SJSA1 (cell line): Measurements from ENCODE around the gene ABCG1. TPM values are rescaled to one million over a fixed set of nuclear protein-coding genes. Genes with fewer than 3 reads are reported as not detected.
"Not testable (repeated sequence)": the region's sequence is repeated elsewhere in the genome, so short reads cannot be mapped to it uniquely, and the experiment has no call there.

ENCODE experiments used
- DNase-seq, 2 experiments: peaks; one replicate each; pipeline ENCODE4 v3.0.0-alpha.2; 2015 to 2020; ENCODE audit warnings: low spot score in 2 of 2, low read depth in 1 of 2
- H3K27ac ChIP-seq: fragments of 250-450 bp; sonication (Bioruptor Pico); 2 replicates; pipeline ENCODE4 v1.5.1; 2020; ENCODE audit warnings: mild to moderate bottlenecking, moderate library complexity
- H3K27me3 ChIP-seq: fragments of 250-450 bp; sonication (Bioruptor Pico); replicated peaks from 2 replicates; pipeline ENCODE4 v1.5.1; 2020; ENCODE audit warnings: mild to moderate bottlenecking, moderate library complexity
- H3K36me3 ChIP-seq: fragments of 250-450 bp; sonication (Bioruptor Pico); 2 replicates; pipeline ENCODE4 v1.5.1; 2020; ENCODE audit warnings: mild to moderate bottlenecking
- H3K4me1 ChIP-seq: fragments of 250-450 bp; sonication (Bioruptor Pico); replicated peaks from 2 replicates; pipeline ENCODE4 v1.6.1; 2021; ENCODE audit warnings: mild to moderate bottlenecking
- H3K4me3 ChIP-seq: fragments of 250-450 bp; sonication (Bioruptor Pico); 2 replicates; pipeline ENCODE4 v1.5.1; 2020; ENCODE audit warnings: mild to moderate bottlenecking
- H3K9me3 ChIP-seq: fragments of 250-450 bp; sonication (Bioruptor Pico); replicated peaks from 2 replicates; pipeline ENCODE4 v1.5.1; 2020; ENCODE audit warnings: mild to moderate bottlenecking
- total RNA-seq: library from RNA; depleted of rRNA; stranded (reverse); fragments of >200 nt; shearing (Covaris generic); gene quantifications from 2 replicates; pipeline ENCODE4 v1.2.3, GENCODE V29; 2014; rRNA removed

ABCG1 gene
- total RNA-seq: 4.5 and 11.5 TPM in 2 replicates

DNA sequence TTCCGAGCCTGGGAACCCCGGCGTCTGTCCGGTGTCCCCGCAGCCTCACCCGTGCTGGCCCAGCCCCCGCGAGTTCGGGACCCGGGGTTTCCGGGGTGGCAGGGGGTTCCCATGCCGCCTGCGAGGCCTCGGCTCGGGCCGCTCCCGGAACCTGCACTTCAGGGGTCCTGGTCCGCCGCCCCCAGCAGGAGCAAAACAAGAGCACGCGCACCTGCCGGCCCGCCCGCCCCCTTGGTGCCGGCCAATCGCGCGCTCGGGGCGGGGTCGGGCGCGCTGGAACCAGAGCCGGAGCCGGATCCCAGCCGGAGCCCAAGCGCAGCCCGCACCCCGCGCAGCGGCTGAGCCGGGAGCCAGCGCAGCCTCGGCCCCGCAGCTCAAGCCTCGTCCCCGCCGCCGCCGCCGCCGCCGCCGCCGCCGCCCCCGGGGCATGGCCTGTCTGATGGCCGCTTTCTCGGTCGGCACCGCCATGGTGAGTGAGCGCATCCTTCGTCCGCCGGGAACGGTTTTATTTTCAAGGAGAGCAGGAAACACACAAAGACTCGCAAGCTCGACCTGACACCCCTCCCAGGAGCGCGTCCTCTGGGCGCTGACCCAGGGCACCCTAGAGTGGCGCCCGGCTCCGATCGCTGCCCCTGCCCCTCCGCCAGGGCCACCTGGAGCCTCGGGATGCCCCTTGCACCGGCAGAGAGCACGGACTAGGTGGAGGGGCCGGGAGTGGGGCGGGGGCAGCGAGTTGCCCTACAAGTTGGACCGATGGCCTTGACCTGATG lies at the start of gene ABCG1:
Gene ABCG1 (plus strand): TSS at position 305 of the 770 bp plus-strand sequence. CDS start 123 bp downstream, at position 428.
- Histone ChIP-seq H3K27me3 (no peaks in the 10 kb centered on the region; the same call in 1 of the 2 replicates), H3K27ac (no peak within 1 kb of the TSS), H3K4me3 (peak within 1 kb of the TSS; percentile 53), H3K9me3 (no peaks in the 10 kb centered on the region), H3K4me1 (peaks cover 42% of the 10 kb centered on the region), H3K36me3 (no peaks in the 10 kb centered on the region; the same call in 1 of the 2 replicates)
- DNase-seq: no peak

DNA sequence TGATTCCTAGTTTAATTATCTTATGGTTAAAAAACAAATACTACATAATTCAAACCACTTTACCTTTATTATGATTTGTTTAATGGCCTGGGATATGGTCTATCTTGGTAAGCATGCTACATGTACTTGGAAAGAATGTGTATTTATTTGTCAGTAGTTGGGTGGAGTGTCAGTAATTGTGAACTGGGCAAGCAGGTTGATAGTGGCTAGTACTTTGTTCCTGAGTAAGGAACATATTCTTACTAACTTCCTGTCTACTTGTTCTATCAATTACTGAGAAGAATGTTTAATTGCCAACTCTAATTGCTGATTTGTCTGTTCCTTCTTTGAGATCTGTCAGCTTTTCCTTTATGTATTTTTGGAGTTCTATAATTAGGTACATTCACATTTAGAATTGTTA lies 49.2 kb upstream of the ABCG1 start:
- Histone ChIP-seq H3K27me3 (no peaks in the 10 kb centered on the region), H3K4me1 (peaks cover 11% of the 10 kb centered on the region), H3K4me3 (no peak overlapping the region), H3K9me3 (no peaks in the 10 kb centered on the region), H3K27ac (no peak overlapping the region), H3K36me3 (no peaks in the 10 kb centered on the region)
- DNase-seq: no peak

DNA sequence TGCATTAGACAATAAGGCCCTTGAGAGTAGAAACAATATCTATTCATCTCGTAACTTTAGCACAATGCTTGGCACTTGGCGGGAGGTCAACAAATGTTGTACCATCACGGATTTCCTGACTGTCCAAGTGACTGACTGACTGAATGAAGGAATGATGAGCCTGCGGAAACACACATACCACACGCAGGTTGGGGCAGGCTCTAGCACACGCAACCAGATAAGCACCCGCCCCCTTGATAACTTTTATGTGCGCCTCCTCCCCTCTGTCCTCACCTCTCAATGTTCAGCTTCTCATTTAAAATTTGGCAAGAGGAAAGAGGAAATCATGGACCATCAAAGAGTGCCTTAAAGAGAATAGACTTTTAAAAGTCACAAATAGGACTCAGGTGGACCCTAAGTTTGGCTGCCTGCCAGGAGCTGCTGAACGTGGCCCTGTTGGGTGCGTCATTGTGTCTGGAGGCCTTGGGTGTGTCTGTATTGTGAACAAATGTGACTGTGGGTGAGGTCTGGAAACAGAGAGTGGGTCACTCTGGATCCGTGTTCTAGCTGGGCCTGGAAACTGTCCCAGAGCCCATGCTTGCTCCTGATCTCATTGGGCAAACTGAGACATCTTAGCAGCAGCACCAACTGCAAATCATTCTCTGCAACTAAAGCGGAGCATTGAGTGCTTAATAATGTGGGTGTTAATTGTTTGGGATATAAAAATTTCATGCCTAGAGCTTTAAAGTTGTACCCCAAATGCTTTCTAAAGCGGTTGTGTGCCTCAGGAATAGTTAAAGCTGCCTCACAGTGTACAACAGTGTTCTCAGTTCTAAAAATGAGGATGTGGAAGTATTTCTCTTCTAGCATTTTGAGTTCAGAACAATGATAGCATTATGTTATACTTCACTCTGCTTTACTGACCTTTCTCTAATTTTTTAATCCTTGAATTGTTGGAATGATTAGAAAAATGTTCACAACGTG lies 47.6 kb upstream of the ABCG1 start:
- peaks cover 11% of the 10 kb centered on the region for H3K4me1 ChIP-seq
- peak in 1 of 2 experiments; percentile 49 for DNase-seq
- no peak overlapping the region for H3K4me3 ChIP-seq
- H3K9me3 ChIP-seq: no peaks in the 10 kb centered on the region
- no peaks in the 10 kb centered on the region for H3K36me3 ChIP-seq
- H3K27ac ChIP-seq: no peak overlapping the region
- no peaks in the 10 kb centered on the region for H3K27me3 ChIP-seq

DNA sequence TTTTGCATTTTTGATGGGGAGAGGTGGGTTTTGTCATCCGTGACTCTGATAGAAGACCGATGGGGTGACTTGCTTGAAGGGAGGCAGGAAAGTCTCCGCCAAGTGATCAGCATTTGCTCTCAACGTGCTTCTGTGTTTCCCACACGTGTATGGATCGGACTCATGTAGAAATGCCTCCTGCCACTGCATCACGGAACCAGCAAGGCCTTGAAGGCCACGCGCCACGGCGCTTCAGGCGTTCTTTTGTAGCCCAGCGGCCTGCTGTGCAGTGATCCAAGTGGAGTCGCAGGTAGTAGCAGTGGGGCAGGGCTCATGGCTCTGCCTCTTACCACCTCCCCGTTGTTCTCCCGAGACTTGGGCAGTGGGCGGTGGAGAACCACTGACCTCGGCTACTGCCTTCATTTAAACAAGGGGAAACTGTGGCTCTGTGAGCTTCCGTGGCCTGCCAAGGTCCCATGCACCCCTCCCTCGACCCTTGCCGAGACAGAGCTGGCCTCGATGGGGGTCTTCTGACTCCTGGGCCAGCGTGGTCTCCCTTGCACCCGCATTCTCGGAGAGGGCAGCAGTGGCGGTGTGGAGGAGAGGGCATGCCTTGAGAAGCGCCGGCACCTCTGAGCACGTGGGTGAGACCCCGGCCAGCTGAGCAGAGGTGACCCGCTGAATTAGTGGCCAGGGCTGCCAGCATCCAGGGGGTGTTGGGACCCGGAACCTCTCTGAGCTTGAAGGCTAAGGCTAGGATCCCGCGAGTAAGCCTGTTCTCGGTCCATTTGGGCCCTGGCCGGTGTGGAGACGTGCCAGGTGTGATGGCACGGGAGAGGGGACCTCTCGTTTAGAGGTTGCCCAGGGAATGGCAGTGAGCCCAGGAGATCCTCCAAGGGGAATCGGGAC lies 46.1 kb upstream of the ABCG1 start:
- H3K4me1 ChIP-seq: peaks cover 11% of the 10 kb centered on the region
- H3K4me3 ChIP-seq: no peak overlapping the region
- no peaks in the 10 kb centered on the region for H3K27me3 ChIP-seq
- H3K36me3 ChIP-seq: no peaks in the 10 kb centered on the region
- DNase-seq: no peak
- H3K27ac ChIP-seq: no peak overlapping the region
- H3K9me3 ChIP-seq: no peaks in the 10 kb centered on the region

DNA sequence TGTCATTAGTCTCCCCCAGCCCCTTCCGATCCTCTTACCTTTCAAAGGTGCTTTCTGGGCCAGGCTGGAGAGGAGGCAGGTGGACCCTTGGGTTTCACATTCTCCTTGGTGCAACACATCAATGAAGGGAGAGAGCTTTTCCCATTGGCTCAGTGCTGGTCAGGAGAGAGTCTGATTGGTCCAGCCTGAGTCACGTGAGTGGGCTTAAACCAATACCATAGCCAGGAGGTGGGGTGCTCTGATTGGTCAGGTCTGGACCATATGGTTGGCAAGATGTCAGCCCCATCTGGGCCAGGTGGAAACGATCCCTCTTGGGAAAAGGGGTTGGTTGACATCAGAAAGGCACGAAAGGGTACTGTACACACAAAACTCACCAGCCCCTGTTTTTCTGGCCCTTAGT lies 44.8 kb upstream of the ABCG1 start:
- Histone ChIP-seq H3K36me3 (no peaks in the 10 kb centered on the region), H3K27me3 (no peaks in the 10 kb centered on the region), H3K9me3 (no peaks in the 10 kb centered on the region), H3K27ac (no peak overlapping the region), H3K4me1 (peaks cover 11% of the 10 kb centered on the region), H3K4me3 (no peak overlapping the region)
- no peak for DNase-seq

DNA sequence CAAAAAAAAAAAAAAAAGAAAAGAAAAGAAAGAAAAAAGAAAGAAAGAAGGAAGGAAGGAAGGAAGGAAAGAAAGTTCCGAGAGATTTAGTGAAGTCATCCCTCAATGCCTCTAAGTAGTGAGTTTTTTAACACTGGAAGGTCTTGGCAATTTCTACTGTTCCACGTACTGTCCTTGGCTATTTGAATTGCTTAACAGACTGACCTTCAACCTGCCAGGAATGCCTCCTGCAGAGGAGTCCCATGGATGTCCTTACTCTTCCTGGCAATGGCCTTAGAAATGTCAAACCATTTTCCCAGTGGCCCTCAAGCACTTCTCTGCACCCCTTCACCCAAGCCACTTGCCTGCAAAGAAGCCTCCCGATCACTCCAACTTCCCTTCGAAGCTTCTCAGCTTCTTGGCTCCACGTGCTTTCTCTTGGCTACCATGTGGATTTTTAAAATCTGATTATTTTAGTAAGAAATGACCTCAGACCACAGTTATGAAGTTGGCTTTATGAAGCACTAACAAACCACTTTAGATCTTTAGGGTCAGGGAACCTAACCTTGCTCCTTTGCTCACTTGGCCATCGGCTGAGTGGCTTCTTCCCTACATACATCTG lies 43.7 kb upstream of the ABCG1 start:
- Histone ChIP-seq H3K9me3 (no peaks in the 10 kb centered on the region), H3K4me1 (peaks cover 11% of the 10 kb centered on the region), H3K36me3 (no peaks in the 10 kb centered on the region), H3K27me3 (no peaks in the 10 kb centered on the region), H3K4me3 (no peak overlapping the region), H3K27ac (no peak overlapping the region)
- DNase-seq: no peak

DNA sequence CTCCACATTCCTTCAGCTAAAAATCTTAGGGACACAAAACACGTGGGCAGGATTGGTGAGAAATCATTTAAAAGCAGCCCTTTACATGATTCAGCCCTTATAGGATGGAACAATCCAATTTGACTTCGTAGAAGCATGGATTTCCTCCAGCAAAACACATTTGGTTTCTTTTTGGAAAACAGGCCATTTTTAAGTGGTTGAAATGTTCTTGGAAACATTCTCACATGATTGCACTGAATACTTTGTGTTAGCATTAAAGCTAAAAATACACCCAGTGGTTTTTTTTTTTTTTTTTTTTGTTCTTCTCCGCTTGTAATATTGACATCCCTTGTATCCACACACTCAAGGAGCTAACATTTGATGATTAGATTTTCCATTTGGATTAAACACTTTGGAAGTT lies 42.1 kb upstream of the ABCG1 start:
- no peak overlapping the region for H3K4me3 ChIP-seq
- no peaks in the 10 kb centered on the region for H3K27me3 ChIP-seq

DNA sequence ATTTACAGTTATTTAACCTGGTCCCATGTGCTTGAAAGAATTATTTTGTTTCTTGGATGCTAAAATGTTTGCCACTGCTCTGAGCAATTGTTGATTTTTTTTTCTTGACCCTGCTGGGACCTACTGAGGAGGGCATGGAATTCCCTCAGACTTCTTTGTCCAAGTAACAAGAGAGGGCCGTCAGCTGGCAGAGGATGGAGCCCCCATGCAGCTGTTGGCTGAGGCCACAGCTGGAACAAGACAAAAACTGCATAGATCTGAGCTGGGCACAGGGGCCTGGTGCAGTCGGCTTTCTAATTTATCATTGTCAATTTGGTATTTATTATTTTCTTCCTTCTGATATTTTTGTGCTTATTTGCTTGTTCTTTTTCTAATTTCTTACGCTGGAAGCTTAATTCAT lies 39.6 kb upstream of the ABCG1 start:
- no peak overlapping the region for H3K27ac ChIP-seq
- no peaks in the 10 kb centered on the region for H3K4me1 ChIP-seq
- no peaks in the 10 kb centered on the region for H3K9me3 ChIP-seq
- no peak overlapping the region for H3K4me3 ChIP-seq
- H3K36me3 ChIP-seq: no peaks in the 10 kb centered on the region
- no peak for DNase-seq
- no peaks in the 10 kb centered on the region for H3K27me3 ChIP-seq

More for the DNA sequence above, 42.1 kb upstream of the ABCG1 start:
- DNase-seq: no peak
- H3K9me3 ChIP-seq: no peaks in the 10 kb centered on the region
- H3K36me3 ChIP-seq: no peaks in the 10 kb centered on the region
- H3K27ac ChIP-seq: no peak overlapping the region
- no peaks in the 10 kb centered on the region for H3K4me1 ChIP-seq

DNA sequence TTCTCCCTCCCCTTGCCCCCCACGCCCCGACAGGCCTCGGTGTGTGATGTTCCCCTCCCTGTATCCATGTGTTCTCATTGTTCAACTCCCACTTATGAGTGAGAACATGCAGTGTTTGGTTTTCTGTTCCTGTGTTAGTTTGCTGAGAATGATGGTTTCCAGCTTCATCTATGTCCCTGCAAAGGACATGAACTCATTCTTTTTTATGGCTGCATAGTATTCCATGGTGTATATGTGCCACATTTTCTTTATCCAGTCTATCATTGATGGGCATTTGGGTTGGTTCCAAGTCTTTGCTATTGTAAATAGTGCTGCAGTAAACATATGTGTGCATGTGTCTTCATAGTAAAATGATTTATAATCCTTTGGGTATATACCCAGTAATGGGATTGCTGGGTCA lies 38.9 kb upstream of the ABCG1 start:
- not testable (repeated sequence) for H3K36me3 ChIP-seq, H3K9me3 ChIP-seq, H3K4me1 ChIP-seq, H3K27me3 ChIP-seq, DNase-seq, H3K4me3 ChIP-seq, H3K27ac ChIP-seq

DNA sequence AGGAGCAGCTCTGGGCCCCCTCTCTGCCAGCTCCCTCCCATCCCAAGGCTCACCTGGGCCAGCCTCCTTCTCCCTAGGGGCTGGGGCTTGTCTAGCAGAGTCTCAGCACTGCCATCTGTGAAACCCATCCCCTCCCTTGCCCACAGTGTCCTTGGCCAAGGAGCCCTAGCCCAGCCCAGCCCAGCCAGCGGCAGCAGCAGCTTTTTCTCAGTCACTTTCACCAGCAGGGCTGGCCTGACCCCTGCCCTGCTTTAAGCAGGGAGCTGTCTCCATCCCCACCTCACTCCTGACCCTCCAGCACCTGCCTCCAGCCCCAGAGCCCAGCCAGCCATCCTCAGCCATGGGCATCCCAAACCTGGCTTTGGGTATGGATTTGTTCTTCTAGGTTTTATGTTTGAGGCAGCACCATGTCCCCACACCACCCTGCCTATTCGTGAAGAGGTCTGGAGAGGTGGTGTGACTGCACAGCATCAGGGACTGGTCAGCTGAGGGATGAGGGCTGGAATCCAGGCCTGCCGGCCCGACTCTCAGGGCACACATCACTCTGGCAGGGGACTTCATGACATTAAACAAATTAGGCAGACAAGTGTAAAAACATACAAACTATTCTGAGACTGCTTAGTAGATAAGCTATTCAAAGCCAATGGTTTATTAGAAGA lies 36.1 kb upstream of the ABCG1 start:
- no peaks in the 10 kb centered on the region for H3K9me3 ChIP-seq

DNA sequence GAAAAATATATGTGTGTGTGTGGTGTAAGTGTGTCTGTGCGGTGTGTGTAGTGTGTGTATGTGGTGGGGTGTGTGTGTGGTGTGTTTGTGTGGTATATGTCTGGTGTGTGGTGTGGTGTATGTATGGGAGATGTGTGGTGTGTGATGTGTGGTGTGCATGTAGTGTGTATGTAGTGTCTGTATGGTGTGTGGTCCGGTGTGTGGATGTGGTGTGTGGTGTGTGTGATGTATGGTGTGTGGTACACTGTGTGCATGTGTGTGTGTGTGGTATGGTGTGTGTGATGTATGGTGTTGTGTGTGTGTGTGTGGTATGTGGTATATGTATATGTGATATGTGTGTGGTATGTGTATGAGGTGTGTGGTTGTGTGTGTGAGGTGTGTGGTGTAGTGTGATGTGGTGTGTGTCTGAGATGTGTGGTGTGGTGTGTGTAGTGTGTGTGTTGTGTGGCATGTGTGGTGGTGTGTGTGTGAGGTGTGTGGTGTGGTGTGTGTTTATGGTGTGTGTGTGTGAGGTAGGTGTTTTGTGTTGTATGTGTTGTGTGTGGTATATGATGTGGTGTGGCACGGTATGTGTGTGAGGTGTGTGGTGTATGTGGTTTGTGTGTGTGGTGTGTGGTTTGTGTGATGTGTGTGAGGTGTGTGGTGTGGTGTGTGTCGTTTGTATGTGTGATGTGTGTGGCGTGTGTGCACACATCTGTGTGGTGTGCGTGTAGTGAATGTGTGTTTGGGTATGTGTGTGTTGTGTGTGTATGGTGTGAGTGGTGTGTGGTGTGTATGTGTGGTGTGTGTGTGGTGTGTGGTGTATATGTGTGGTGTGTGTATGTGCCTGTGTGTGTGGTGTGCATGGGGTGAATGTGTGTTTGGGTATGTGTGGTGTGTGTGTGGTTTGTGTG lies 35.3 kb upstream of the ABCG1 start:
- Histone ChIP-seq H3K27me3 (no peaks in the 10 kb centered on the region), H3K27ac (no peak overlapping the region), H3K36me3 (no peaks in the 10 kb centered on the region), H3K4me1 (peaks cover 5% of the 10 kb centered on the region; the same call in 1 of the 2 replicates), H3K9me3 (no peaks in the 10 kb centered on the region), H3K4me3 (no peak overlapping the region)
- DNase-seq: no peak

More for the DNA sequence above, 36.1 kb upstream of the ABCG1 start:
- Histone ChIP-seq H3K36me3 (no peaks in the 10 kb centered on the region), H3K27me3 (no peaks in the 10 kb centered on the region), H3K4me1 (no peaks in the 10 kb centered on the region), H3K27ac (no peak overlapping the region), H3K4me3 (no peak overlapping the region)
- no peak for DNase-seq

DNA sequence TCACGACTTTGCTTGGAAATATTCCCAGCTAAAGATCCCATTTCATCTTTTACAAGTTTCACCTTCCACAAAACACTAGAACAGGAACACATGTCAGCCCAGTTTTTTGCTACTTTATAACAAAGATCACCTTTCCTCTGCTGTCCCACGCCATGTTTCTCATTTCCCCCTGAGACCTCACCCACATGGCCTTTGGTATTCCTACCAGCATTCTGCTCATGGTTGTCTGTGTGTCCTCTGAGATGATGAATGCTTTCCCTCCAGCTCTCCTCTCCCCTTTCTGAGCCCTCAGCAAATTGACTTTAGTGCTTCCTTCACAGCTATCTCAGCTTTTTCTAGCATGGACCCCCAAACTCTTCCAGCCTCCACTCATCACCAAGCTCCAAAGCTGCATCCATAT lies 32.3 kb upstream of the ABCG1 start:
- Histone ChIP-seq H3K27ac (no peak overlapping the region), H3K27me3 (no peaks in the 10 kb centered on the region), H3K4me3 (no peak overlapping the region), H3K36me3 (no peaks in the 10 kb centered on the region), H3K4me1 (peaks cover 5% of the 10 kb centered on the region; the same call in 1 of the 2 replicates), H3K9me3 (no peaks in the 10 kb centered on the region)
- no peak for DNase-seq
